Tibial artery (tissue), 4 donors: ENCODE data around the gene NPTN.

ENCODE experiments used
- DNase-seq, 2 donors: peaks; one replicate each; pipeline ENCODE4 v3.0.0-alpha.2; 2019
- H3K27ac ChIP-seq, 2 donors: fragments of 200-600 bp; sonication (generic) in 1 of 2; 1 replicate in 1 of 2; 2 replicates in 1 of 2; pipeline ENCODE4 v1.5.1; 2018 to 2019; ENCODE audit warnings: mild to moderate bottlenecking in 1 of 2
- H3K27me3 ChIP-seq, 2 donors: fragments of 200-600 bp; sonication (generic) in 1 of 2; one replicate each; pipeline versions ENCODE4 v1.5.1 to v1.6.0; 2016 to 2019
- H3K36me3 ChIP-seq, 3 donors: fragments of 200-600 bp; sonication (generic) in 2 of 3; one replicate each; pipeline ENCODE4 v1.5.1; 2016 to 2019; ENCODE audit warnings: mild to moderate bottlenecking in 2 of 3
- H3K4me1 ChIP-seq, 4 donors: fragments of 200-600 bp; sonication (generic) in 2 of 4; 1 replicate in 3 of 4; 2 replicates in 1 of 4; pipeline ENCODE4 v1.5.1; 2016 to 2019
- H3K4me3 ChIP-seq, 2 donors: fragments of 200-600 bp; sonication (generic) in 1 of 2; 1 replicate in 1 of 2; 2 replicates in 1 of 2; pipeline ENCODE4 v1.5.1; 2018 to 2019; ENCODE audit warnings: mild to moderate bottlenecking in 2 of 2
- H3K9me3 ChIP-seq, 3 donors: fragments of 200-600 bp; sonication (generic) in 1 of 3; one replicate each; pipeline ENCODE4 v1.5.1; 2016 to 2019
- intact Hi-C: fragments of 100-400 bp; cut with DNase I; formaldehyde crosslinking; loops from one replicate; pipeline ENCODE4 v1.15.0; 2023; ENCODE audit warnings: low total_unique reads
- TF ChIP-seq, protein P1 (sequence below), 2 experiments: fragments of 200-600 bp in 1 of 2; fragments of 450-650 bp in 1 of 2; IDR thresholded peaks; one replicate each; pipeline ENCODE4 v1.5.1; 2017 to 2019; ENCODE audit warnings: antibody characterized with exemption in 2 of 2, mild to moderate bottlenecking in 1 of 2, moderate library complexity in 1 of 2

Gene NPTN

GRCh38 chr15:73660455-73660854, 27.3 kb upstream of the NPTN start:
- H3K4me3 ChIP-seq, result no peak overlapping the region
- H3K9me3 ChIP-seq, result peaks cover 0 to 6% (median 0%) of the 10 kb centered on the region in 3 donors
- TF ChIP-seq, protein P1, sequence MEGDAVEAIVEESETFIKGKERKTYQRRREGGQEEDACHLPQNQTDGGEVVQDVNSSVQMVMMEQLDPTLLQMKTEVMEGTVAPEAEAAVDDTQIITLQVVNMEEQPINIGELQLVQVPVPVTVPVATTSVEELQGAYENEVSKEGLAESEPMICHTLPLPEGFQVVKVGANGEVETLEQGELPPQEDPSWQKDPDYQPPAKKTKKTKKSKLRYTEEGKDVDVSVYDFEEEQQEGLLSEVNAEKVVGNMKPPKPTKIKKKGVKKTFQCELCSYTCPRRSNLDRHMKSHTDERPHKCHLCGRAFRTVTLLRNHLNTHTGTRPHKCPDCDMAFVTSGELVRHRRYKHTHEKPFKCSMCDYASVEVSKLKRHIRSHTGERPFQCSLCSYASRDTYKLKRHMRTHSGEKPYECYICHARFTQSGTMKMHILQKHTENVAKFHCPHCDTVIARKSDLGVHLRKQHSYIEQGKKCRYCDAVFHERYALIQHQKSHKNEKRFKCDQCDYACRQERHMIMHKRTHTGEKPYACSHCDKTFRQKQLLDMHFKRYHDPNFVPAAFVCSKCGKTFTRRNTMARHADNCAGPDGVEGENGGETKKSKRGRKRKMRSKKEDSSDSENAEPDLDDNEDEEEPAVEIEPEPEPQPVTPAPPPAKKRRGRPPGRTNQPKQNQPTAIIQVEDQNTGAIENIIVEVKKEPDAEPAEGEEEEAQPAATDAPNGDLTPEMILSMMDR (IDR thresholded peaks at IDR 0.05), result no peak
- H3K4me1 ChIP-seq, result no peaks in the 10 kb centered on the region
- no peaks in the 10 kb centered on the region for H3K36me3 ChIP-seq
- H3K27ac ChIP-seq, result no peak overlapping the region
- intact Hi-C loops, result no loop called here
- no peak for DNase-seq
- H3K27me3 ChIP-seq, result peaks cover 0 to 11% of the 10 kb centered on the region in 2 donors

DNA sequence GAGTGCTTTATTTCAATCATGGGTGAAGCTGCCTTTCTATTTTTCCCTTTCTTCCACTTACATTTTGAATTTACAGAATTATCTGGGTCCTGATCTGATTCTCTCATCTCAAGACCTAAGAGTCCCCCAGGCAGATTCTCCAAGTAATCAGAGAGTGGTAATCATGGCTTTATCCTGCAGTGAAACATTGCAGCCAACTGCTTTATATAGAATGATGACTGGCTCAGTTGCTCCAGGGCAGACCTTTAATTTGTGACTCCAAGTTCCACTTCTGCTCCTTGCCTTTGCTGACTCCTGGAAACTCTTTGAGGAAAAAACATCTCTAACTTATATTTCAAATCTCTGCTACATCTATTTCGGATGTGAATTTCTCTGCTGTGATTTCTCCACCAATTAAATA, 25.5 kb upstream of the NPTN start:
- H3K27ac ChIP-seq, result no peak overlapping the region
- no peak for DNase-seq
- intact Hi-C loops, result no loop called here
- H3K9me3 ChIP-seq, result peaks cover 0 to 3% (median 0%) of the 10 kb centered on the region in 3 donors
- no peaks in the 10 kb centered on the region for H3K36me3 ChIP-seq
- TF ChIP-seq, protein P1 (IDR thresholded peaks at IDR 0.05), result no peak
- H3K27me3 ChIP-seq, result peaks cover 0 to 11% of the 10 kb centered on the region in 2 donors
- no peaks in the 10 kb centered on the region for H3K4me1 ChIP-seq
- H3K4me3 ChIP-seq, result no peak overlapping the region

DNA sequence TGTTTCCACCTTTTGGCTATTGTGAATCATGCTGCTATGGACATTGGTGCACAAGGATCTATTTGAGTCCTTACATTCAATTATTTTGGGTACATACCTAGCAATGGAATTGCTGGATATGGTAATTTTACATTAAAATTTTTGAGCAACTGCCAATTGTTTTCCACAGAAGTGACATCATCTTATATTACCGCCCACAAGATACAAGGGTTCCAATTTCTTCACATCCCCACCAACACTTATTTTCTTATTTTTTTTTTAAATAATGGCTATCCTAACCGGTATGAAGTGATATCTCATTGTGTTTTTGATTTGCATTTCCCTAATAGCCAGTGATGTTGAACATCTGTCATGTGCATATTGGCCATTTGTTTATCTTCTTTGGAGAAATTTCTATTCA, 22.5 kb upstream of the NPTN start:
- intact Hi-C loops, result no loop called here
- Histone ChIP-seq H3K27ac (no peak overlapping the region), H3K9me3 (no peaks in the 10 kb centered on the region), H3K27me3 (peaks cover 0 to 11% of the 10 kb centered on the region in 2 donors), H3K4me3 (no peak overlapping the region), H3K4me1 (no peaks in the 10 kb centered on the region), H3K36me3 (no peaks in the 10 kb centered on the region)
- TF ChIP-seq, protein P1 (IDR thresholded peaks at IDR 0.05), result no peak
- no peak for DNase-seq

- TF ChIP-seq, protein P1 (IDR thresholded peaks at IDR 0.05), result no peak
- no peaks in the 10 kb centered on the region for H3K36me3 ChIP-seq
- no peak overlapping the region for H3K27ac ChIP-seq
- no peak for DNase-seq
- H3K27me3 ChIP-seq, result peaks cover 0 to 16% of the 10 kb centered on the region in 2 donors
- no peaks in the 10 kb centered on the region for H3K4me1 ChIP-seq
- intact Hi-C loops, result no loop called here
- no peak overlapping the region for H3K4me3 ChIP-seq
- H3K9me3 ChIP-seq, result no peaks in the 10 kb centered on the region
Measured at GRCh38 chr15:73654659-73655058, 21.5 kb upstream of the NPTN start.

- Histone ChIP-seq H3K9me3 (no peaks in the 10 kb centered on the region), H3K36me3 (no peaks in the 10 kb centered on the region), H3K27ac (no peak overlapping the region), H3K27me3 (peaks cover 0 to 15% of the 10 kb centered on the region in 2 donors), H3K4me3 (no peak overlapping the region), H3K4me1 (no peaks in the 10 kb centered on the region)
- TF ChIP-seq, protein P1 (IDR thresholded peaks at IDR 0.05), result no peak
- no peak for DNase-seq
- intact Hi-C loops, result no loop called here
Measured at GRCh38 chr15:73650416-73651126, 17.4 kb upstream of the NPTN start.

GRCh38 chr15:73648014-73648295, 14.8 kb upstream of the NPTN start:
- no peaks in the 10 kb centered on the region for H3K36me3 ChIP-seq
- DNase-seq, result no peak
- TF ChIP-seq, protein P1 (IDR thresholded peaks at IDR 0.05), result no peak

More at GRCh38 chr15:73648014-73648295, 14.8 kb upstream of the NPTN start:
- no peaks in the 10 kb centered on the region for H3K4me1 ChIP-seq
- intact Hi-C loops, result no loop called here
- H3K27me3 ChIP-seq, result peaks cover 0 to 15% of the 10 kb centered on the region in 2 donors
- no peak overlapping the region for H3K4me3 ChIP-seq
- H3K27ac ChIP-seq, result no peak overlapping the region
- H3K9me3 ChIP-seq, result no peaks in the 10 kb centered on the region
